SK-N-SH treated with all-trans-retinoic acid at 6 μM for 48 hours (cell line): ENCODE measurements around the gene MSMP.

Experiments used
- ATAC-seq: fragments of 200-7000 bp; cut with Tn5 transposase; 3 replicates; pipeline ENCODE4 v1.9.1; 2020; ENCODE audit warnings: mild to moderate bottlenecking, moderate library complexity
- ARNTL ChIP-seq: fragments of 450-650 bp; formaldehyde crosslinking; IDR thresholded peaks from 2 replicates; pipeline ENCODE4 v1.5.0; 2020; ENCODE audit warnings: low read depth, mild to moderate bottlenecking, moderate library complexity, borderline replicate concordance
- CSDC2 ChIP-seq: fragments of 250-450 bp; sonication (Bioruptor Pico); IDR thresholded peaks from 2 replicates; pipeline ENCODE4 v1.5.0; 2020; ENCODE audit warnings: mild to moderate bottlenecking, moderate library complexity
- ESRRG ChIP-seq: fragments of 250-450 bp; sonication (Bioruptor Pico); IDR thresholded peaks from 2 replicates; pipeline ENCODE4 v1.6.1; 2021; ENCODE audit warnings: mild to moderate bottlenecking
- GLIS3 ChIP-seq: fragments of 250-450 bp; sonication (Bioruptor Pico); IDR thresholded peaks from 2 replicates; pipeline ENCODE4 v1.5.0; 2020; ENCODE audit warnings: mild to moderate bottlenecking, moderate library complexity
- OSR1 ChIP-seq: fragments of 250-450 bp; sonication (Bioruptor Pico); IDR thresholded peaks from 2 replicates; pipeline ENCODE4 v1.8.0; 2022; ENCODE audit warnings: moderate library complexity, mild to moderate bottlenecking, inconsistent platforms
- RARB ChIP-seq: fragments of 250-450 bp; sonication (Bioruptor Pico); IDR thresholded peaks from 2 replicates; pipeline ENCODE4 v1.8.0; 2021; ENCODE audit warnings: mild to moderate bottlenecking, moderate library complexity
- SNAI2 ChIP-seq: fragments of 250-450 bp; sonication (Bioruptor Pico); IDR thresholded peaks from 2 replicates; pipeline ENCODE4 v1.5.0; 2020; ENCODE audit warnings: mild to moderate bottlenecking, moderate library complexity
- TCF4 ChIP-seq: fragments of 250-450 bp; sonication (Bioruptor Pico); IDR thresholded peaks from 2 replicates; pipeline ENCODE4 v1.8.0; 2021; ENCODE audit warnings: mild to moderate bottlenecking, moderate library complexity, borderline replicate concordance
- TOX ChIP-seq: fragments of 250-450 bp; sonication (Bioruptor Pico); IDR thresholded peaks from 2 replicates; pipeline ENCODE4 v1.8.0; 2021; ENCODE audit warnings: mild to moderate bottlenecking, moderate library complexity, borderline replicate concordance
- ZC3H10 ChIP-seq: fragments of 250-450 bp; sonication (Bioruptor Pico); IDR thresholded peaks from 2 replicates; pipeline ENCODE4 v1.5.1; 2021; ENCODE audit warnings: mild to moderate bottlenecking, moderate library complexity
- ZFP3 ChIP-seq: fragments of 250-450 bp; sonication (Bioruptor Pico); IDR thresholded peaks from 2 replicates; pipeline ENCODE4 v1.5.0; 2020; ENCODE audit warnings: mild to moderate bottlenecking, moderate library complexity
- ZFP30 ChIP-seq: fragments of 450-650 bp; formaldehyde crosslinking; IDR thresholded peaks from 2 replicates; pipeline ENCODE4 v1.5.0; 2022; ENCODE audit warnings: mild to moderate bottlenecking, moderate library complexity
- ZNF565 ChIP-seq: fragments of 450-650 bp; formaldehyde crosslinking; conservative IDR thresholded peaks from 2 replicates; pipeline ENCODE4 v1.5.0; 2020; ENCODE audit warnings: low read depth, mild to moderate bottlenecking, moderate library complexity
- ZNF70 ChIP-seq: fragments of 450-650 bp; formaldehyde crosslinking; IDR thresholded peaks from 2 replicates; pipeline ENCODE4 v1.5.0; 2020; ENCODE audit warnings: mild to moderate bottlenecking, moderate library complexity
- ZNF8 ChIP-seq: fragments of 450-650 bp; formaldehyde crosslinking; IDR thresholded peaks from 2 replicates; pipeline ENCODE4 v1.5.0; 2020; ENCODE audit warnings: mild to moderate bottlenecking, moderate library complexity
- TF ChIP-seq, protein P1 (sequence below): fragments of 250-450 bp; sonication (Bioruptor Pico); IDR thresholded peaks from 2 replicates; pipeline ENCODE4 v1.8.0; 2020; ENCODE audit warnings: mild to moderate bottlenecking, moderate library complexity, borderline replicate concordance
- TF ChIP-seq, protein P2 (sequence below): fragments of 250-450 bp; sonication (Bioruptor Pico); IDR thresholded peaks from 2 replicates; pipeline ENCODE4 v1.5.1; 2021; ENCODE audit warnings: mild to moderate bottlenecking, moderate library complexity
- TF ChIP-seq, protein P3 (sequence below): fragments of 250-450 bp; sonication (Bioruptor Pico); IDR thresholded peaks from 2 replicates; pipeline ENCODE4 v1.5.1; 2020; ENCODE audit warnings: low read depth, mild to moderate bottlenecking, moderate library complexity
- TF ChIP-seq, protein P4 (sequence below): fragments of 250-450 bp; sonication (Bioruptor Pico); IDR thresholded peaks from 2 replicates; pipeline ENCODE4 v1.5.0; 2020; ENCODE audit warnings: mild to moderate bottlenecking, moderate library complexity
- TF ChIP-seq, protein P5 (sequence below): fragments of 250-450 bp; sonication (Bioruptor Pico); IDR thresholded peaks from 2 replicates; pipeline ENCODE4 v1.8.0; 2021; ENCODE audit warnings: low read depth, mild to moderate bottlenecking, moderate library complexity, borderline replicate concordance

Gene MSMP

DNA sequence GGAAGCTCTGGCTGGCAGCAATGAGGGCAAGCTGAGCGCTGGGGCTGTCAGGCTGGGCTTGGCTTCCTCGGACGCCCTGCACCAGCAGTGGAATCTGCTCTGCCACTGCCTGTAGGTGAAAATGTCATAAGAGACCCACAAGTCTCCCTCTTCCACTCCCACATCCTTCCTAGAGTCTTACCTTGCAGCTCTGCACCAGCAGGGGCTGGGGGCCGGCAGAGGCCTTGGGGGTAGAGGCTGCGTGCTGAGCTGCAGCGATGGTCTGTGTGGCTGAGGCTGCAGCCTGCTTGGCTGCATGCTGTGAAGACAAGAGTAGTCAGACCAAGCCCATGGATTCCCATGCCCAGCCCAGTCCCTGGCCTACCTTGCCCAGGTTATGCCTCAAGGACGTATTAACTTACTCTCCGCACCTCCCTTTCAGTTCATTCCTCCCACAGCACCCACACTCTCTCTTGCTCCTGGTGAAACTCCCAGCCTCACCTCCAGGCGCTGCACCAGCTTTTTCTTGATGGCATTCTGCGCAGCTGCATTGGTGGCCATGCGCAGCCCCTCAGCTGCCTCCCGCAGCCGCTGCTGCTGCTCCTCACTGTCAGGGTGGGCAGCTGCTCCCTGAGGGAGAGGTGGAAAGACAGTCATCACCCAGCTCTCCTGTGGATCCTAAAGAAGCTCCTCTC lies 39.4 kb downstream of the MSMP start (continued):
- TF ChIP-seq, protein P1, sequence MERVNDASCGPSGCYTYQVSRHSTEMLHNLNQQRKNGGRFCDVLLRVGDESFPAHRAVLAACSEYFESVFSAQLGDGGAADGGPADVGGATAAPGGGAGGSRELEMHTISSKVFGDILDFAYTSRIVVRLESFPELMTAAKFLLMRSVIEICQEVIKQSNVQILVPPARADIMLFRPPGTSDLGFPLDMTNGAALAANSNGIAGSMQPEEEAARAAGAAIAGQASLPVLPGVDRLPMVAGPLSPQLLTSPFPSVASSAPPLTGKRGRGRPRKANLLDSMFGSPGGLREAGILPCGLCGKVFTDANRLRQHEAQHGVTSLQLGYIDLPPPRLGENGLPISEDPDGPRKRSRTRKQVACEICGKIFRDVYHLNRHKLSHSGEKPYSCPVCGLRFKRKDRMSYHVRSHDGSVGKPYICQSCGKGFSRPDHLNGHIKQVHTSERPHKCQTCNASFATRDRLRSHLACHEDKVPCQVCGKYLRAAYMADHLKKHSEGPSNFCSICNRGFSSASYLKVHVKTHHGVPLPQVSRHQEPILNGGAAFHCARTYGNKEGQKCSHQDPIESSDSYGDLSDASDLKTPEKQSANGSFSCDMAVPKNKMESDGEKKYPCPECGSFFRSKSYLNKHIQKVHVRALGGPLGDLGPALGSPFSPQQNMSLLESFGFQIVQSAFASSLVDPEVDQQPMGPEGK (CRISPR knock-in tag): no peak
- no peak for TF ChIP-seq ZNF70 (CRISPR knock-in tag)
- TF ChIP-seq ESRRG: no peak

DNA sequence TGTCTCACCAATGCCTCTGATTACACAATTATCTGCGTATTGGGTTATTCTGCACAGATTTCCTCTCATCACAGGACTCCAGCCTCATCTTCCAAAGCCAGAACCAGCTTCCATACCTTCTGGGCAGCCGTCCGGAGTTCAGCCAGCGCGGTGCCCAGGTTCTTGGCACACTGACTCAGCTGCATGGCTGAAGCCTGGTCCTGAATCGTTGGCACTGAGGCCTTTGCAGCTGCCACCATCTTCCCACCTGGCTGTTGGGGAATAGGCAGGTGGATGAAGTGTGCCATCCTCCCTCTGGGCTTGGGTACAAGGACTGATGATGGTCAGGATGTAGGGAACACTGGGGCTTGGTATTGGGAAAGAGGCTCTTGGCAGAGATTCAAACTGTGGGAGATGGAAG lies 40.0 kb downstream of the MSMP start:
- ATAC-seq: no peak

DNA sequence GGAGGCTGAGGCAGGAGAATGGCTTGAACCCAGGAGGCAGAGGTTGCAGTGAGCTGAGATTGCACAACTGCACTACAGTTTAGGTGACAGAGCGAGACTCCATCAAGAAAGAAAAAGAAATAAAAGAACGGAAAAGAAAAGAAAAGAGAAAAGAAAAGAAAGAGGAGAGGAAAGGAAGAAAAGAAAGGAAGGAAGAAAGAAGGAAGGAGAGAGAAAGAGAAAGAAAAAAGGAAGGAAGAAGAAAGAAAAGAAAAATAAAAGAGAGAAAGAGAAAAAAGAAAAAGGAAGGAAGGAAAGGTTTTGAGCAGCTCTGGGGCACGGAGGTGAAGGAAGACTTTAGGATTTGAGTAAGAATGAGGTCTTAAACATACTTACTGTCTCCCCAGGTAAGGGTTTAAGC lies 40.5 kb downstream of the MSMP start:
- ATAC-seq: no peak
- TF ChIP-seq OSR1: no peak
- no peak for TF ChIP-seq TOX (CRISPR knock-in tag)
- TF ChIP-seq, protein P1 (CRISPR knock-in tag): no peak
- no peak for TF ChIP-seq ZFP30
- TF ChIP-seq ZNF565 (CRISPR knock-in tag): no peak
- TF ChIP-seq, protein P2, sequence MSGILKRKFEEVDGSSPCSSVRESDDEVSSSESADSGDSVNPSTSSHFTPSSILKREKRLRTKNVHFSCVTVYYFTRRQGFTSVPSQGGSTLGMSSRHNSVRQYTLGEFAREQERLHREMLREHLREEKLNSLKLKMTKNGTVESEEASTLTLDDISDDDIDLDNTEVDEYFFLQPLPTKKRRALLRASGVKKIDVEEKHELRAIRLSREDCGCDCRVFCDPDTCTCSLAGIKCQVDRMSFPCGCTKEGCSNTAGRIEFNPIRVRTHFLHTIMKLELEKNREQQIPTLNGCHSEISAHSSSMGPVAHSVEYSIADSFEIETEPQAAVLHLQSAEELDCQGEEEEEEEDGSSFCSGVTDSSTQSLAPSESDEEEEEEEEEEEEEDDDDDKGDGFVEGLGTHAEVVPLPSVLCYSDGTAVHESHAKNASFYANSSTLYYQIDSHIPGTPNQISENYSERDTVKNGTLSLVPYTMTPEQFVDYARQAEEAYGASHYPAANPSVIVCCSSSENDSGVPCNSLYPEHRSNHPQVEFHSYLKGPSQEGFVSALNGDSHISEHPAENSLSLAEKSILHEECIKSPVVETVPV: no peak
- TF ChIP-seq, protein P3, sequence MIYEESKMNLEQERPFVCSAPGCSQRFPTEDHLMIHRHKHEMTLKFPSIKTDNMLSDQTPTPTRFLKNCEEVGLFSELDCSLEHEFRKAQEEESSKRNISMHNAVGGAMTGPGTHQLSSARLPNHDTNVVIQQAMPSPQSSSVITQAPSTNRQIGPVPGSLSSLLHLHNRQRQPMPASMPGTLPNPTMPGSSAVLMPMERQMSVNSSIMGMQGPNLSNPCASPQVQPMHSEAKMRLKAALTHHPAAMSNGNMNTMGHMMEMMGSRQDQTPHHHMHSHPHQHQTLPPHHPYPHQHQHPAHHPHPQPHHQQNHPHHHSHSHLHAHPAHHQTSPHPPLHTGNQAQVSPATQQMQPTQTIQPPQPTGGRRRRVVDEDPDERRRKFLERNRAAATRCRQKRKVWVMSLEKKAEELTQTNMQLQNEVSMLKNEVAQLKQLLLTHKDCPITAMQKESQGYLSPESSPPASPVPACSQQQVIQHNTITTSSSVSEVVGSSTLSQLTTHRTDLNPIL: no peak
- TF ChIP-seq CSDC2 (CRISPR knock-in tag): no peak
- TF ChIP-seq ZNF8 (CRISPR knock-in tag): no peak
- no peak for TF ChIP-seq ESRRG
- no peak for TF ChIP-seq RARB (CRISPR knock-in tag)
- TF ChIP-seq ZFP3 (CRISPR knock-in tag): no peak
- TF ChIP-seq, protein P4, sequence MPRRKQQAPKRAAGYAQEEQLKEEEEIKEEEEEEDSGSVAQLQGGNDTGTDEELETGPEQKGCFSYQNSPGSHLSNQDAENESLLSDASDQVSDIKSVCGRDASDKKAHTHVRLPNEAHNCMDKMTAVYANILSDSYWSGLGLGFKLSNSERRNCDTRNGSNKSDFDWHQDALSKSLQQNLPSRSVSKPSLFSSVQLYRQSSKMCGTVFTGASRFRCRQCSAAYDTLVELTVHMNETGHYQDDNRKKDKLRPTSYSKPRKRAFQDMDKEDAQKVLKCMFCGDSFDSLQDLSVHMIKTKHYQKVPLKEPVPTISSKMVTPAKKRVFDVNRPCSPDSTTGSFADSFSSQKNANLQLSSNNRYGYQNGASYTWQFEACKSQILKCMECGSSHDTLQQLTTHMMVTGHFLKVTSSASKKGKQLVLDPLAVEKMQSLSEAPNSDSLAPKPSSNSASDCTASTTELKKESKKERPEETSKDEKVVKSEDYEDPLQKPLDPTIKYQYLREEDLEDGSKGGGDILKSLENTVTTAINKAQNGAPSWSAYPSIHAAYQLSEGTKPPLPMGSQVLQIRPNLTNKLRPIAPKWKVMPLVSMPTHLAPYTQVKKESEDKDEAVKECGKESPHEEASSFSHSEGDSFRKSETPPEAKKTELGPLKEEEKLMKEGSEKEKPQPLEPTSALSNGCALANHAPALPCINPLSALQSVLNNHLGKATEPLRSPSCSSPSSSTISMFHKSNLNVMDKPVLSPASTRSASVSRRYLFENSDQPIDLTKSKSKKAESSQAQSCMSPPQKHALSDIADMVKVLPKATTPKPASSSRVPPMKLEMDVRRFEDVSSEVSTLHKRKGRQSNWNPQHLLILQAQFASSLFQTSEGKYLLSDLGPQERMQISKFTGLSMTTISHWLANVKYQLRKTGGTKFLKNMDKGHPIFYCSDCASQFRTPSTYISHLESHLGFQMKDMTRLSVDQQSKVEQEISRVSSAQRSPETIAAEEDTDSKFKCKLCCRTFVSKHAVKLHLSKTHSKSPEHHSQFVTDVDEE (CRISPR knock-in tag): no peak
- TF ChIP-seq GLIS3 (CRISPR knock-in tag): no peak
- TF ChIP-seq SNAI2 (CRISPR knock-in tag): no peak
- TF ChIP-seq TCF4 (CRISPR knock-in tag): no peak
- TF ChIP-seq, protein P5, sequence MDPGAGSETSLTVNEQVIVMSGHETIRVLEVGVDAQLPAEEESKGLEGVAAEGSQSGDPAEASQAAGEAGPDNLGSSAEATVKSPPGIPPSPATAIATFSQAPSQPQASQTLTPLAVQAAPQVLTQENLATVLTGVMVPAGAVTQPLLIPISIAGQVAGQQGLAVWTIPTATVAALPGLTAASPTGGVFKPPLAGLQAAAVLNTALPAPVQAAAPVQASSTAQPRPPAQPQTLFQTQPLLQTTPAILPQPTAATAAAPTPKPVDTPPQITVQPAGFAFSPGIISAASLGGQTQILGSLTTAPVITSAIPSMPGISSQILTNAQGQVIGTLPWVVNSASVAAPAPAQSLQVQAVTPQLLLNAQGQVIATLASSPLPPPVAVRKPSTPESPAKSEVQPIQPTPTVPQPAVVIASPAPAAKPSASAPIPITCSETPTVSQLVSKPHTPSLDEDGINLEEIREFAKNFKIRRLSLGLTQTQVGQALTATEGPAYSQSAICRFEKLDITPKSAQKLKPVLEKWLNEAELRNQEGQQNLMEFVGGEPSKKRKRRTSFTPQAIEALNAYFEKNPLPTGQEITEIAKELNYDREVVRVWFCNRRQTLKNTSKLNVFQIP (CRISPR knock-in tag): no peak
- TF ChIP-seq ZC3H10 (CRISPR knock-in tag): no peak
- no peak for TF ChIP-seq ZNF70 (CRISPR knock-in tag)
- no peak for TF ChIP-seq ARNTL (CRISPR knock-in tag)

More for the DNA sequence above, 40.0 kb downstream of the MSMP start:
- no peak for TF ChIP-seq SNAI2 (CRISPR knock-in tag)
